HG03575 (cell line): Measurements from ENCODE around the gene ARFRP1.
"Not testable (repeated sequence)": the region's sequence is repeated elsewhere in the genome, so short reads cannot be mapped to it uniquely, and the experiment has no call there.

Experiments used
- ATAC-seq: cut with Tn5 transposase; IDR thresholded peaks from one replicate; pipeline ENCODE4 v1.9.1; 2021; ENCODE audit not compliant: unreplicated experiment, insufficient number of reproducible peaks, low FRiP score; ENCODE audit errors: extremely low read depth

ARFRP1 gene

GRCh38 chr20:63685269-63686026 is 22.3 kb downstream of the ARFRP1 start:
- ATAC-seq, result no peak

DNA sequence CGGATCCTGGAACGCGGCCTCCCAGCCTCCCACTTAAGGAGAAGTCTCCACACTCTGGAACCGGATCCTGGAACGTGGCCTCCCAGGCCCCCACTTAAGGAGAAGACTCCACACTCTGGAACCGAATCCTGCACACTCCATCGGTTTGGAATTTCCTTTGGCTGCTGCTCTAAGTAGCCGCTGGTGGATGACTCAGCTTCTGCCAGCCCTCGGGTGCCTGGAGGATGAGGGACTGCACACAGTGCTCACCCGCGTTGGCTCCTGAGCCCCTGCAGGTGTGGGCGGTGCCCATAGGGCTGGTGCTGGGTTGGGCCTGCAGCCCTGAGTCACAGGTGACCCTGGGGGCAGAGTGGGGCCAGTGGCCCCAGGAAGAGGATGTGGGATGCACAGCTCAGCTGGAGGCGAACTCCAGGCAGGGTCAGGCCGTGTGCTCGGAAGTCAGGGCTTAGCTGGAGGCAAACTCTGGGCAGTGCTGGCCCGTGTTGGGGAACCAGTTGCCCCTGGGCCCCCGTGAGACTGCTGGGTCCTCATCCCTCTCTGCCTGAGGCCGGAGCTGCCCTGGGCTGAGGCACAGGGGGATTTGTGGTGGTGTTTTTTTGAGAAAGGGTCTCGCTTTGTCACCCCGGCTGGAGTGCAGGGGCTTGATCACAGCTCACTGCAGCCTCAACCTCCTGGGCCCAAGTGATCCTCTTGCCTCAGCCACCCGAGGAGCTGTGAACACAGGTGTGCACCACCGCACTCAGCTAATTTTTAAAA is 25.2 kb downstream of the ARFRP1 start:
- no peak for ATAC-seq

GRCh38 chr20:63681609-63682142 is 26.1 kb downstream of the ARFRP1 start:
- no peak for ATAC-seq

DNA sequence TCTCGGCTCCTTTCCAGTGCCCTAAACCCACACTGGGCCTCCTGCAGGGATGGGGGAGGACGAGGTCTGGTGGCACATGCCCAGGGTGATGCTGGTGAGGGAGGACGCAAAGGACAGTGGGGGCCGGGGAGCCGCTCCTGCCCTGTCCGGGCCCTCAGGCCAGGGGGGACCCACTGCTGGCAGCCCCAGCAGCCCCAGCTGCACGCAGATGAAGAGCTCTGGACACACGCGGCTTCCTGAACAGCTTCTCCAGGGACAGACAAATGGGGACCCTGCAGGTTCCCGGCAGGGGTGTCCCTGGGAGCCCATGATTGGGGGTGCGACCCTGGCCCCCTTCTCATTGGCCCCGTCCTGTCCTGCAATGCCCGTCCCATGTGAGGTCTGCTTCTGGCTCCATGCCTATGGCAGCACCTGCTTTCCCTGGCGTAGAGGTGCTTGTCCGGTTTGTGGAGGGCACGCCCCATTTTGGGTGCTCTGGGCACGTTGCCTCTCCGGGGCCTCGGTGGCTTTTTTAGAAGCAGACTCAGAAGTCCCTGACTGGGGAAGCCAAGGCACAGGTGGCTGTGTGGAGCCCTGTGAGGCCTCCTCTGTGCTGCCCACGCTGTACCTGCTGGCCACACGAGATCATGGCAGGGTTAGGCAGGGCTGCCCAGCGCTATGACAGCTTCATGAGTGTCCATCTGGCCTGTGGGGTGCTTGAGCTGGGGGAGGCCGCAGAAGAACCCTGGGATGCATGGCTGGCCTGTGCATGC is 26.7 kb downstream of the ARFRP1 start:
- no peak for ATAC-seq

DNA sequence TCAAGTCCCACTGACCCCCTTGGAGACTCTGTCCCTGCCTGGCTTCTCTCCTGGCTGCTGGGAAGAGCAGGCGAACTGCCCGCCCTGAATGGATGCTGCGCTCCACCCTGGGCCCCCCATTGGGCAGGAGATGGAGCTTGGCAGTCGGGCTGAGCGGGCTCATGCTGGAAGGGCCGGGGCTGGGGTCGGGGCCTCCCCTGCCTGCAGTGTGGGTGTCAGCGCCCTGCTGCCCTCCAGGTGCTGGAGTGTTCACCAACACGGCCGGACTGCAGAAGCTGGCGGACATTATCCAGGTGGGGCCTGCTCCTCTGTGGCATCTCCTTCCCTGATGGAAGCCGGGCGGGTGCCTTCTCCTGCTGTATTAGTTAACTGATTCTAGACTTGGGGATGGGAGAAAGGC is 27.3 kb downstream of the ARFRP1 start:
- ATAC-seq, result no peak

DNA sequence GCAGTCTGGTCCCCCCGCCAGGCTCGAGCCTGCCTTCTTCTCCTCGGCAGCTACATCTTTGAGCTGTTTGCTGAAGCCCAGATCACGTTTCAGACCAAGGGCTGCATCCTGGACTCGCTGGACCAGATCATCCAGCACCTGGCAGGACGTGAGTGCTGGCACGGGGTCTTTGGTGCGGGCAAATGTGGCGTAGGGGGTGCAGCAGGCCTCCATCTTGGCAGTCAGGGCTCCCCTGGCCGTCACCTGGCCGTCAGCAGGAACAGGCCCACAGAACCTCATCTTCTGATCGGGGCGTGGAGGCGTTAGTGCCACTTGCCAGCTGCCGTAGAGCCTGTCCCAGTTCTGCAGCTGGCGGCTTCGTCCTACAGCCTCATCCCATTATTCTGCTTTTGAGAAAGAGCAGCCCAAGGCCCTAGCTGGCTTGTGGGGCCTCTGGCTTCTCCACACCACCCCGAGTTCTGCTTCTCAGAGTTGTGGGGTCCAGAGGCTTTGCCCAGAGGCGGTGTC is 27.9 kb downstream of the ARFRP1 start:
- no peak for ATAC-seq

DNA sequence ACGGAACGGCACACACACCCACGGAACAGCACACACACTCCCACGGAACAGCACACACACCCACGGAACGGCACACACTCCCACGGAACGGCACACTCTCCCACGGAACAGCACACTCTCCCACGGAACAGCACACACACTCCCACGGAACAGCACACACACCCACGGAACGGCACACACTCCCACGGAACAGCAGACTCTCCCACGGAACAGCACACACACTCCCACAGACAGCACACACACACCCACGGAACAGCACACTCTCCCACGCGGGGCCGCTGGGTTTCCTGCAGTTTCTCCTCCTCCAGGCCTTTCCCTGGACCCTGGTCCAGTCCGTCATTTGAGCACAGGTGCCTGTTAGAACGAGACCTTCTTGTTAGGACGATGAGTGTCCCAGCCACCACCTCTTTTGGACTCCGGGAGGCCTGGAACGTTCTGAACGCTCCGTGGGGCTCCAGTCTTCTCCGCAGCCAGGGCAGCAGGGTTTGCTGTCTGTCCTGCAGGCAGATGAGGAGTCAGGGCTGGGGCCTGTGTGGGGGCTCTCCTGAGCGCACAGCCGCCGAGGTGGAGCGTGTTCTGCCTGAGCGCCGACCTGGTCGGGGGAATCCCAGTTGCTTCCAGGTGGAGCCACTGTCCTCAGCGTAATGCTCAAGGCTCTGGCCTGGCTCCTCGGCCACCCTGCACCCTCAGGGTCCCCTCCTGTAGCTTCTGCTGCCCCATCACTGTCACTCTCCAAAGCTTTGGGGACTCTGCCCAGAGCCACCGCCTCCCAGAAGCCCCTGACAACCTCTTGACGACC is 28.9 kb downstream of the ARFRP1 start:
- ATAC-seq, result no peak

DNA sequence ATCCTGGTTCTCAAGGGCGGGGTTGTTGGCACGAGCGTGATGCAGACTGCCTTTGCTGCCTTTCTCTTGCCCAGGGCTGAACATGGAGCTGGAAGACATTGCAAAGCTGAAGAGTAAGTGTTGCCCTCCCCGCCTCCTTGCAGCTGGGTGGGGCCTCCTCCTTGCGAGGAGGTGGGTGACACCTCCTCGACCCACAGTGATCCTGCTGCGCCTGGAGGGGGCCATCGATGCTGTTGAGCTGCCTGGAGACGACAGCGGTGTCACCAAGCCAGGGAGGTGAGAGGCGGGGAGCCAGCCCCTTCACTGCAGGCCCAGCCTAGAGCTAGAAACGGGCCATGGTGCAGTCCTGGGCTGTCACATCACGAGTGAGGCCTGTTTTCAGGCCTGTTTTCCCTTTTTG is 29.7 kb downstream of the ARFRP1 start:
- ATAC-seq, result no peak

DNA sequence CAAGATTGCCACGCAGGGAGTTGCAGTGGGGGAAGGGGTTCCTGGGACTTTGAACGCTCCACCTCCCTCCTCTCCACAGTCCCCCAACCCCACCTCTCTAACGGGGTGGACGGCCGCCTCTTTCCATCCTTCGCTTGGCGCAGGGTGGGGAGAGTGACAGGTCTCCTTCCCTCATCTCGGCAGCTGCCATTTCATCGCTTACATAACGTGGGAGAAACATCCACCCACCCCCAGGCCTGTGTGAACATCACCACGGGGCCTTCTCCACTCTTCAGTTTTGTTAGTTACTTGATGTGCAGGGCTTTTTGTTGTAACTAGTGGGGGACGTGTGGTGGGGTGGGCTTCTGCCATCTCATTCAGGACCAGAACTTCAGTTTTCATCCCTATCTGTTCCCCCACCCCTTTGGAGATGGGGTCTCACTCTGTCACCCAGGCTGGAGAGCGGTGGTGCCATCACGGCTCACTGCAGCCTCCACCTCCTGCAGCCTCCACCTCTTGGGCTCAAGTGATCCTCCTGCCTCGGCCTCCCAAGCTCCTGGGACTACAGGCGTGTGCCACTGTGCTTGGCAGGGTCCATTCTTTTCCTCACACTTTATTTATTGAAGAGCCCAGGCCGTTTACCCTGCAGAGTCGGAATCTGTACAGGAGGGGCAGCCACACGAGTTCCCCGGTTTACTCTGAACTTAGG is 32.0 kb downstream of the ARFRP1 start:
- ATAC-seq, result no peak

GRCh38 chr20:63673951-63674350 is 33.8 kb downstream of the ARFRP1 start:
- ATAC-seq, result no peak

DNA sequence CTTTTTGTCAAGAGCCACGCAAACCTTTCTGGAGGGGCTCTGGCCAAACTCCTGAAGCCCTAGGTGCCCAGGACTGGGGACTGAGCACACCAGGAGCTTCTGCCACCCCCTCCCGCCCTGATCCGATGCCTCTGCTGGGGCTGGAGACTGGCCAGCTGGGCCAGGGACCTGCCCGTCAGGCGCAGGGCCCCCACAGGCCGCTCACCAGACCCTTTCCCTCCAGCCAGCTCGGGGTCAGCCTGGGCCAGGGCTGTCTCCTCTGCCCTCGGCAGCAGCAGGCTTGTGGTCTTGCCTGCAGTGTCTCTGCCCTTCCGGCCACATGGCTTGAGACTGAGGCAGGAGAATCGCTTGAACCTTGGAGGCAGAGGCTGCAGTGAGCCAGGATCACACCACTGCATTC is 35.1 kb downstream of the ARFRP1 start:
- ATAC-seq, result no peak

DNA sequence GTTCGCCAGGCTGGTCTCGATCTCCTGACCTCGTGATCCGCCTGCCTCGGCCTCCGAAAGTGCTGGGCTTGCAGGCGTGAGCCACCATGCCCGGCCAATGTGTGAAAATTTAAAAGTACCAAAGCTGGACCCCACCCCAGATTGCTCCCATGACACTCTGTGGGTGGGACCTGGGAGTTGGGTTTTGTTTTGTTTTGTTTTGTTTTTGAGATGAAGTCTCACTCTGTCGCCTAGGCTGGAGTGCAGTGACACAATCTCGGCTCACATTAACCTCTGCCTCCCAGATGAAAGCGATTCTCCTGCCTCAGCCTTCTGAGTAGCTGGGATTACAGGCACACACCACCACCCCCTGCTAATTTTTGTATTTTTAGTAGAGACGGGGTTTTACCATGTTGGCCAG is 36.1 kb downstream of the ARFRP1 start:
- ATAC-seq, result not testable (repeated sequence)

GRCh38 chr20:63668351-63668750 is 39.4 kb downstream of the ARFRP1 start:
- no peak for ATAC-seq

- ATAC-seq, result no peak
Observed at GRCh38 chr20:63667858-63668257, 39.9 kb downstream of the ARFRP1 start.

DNA sequence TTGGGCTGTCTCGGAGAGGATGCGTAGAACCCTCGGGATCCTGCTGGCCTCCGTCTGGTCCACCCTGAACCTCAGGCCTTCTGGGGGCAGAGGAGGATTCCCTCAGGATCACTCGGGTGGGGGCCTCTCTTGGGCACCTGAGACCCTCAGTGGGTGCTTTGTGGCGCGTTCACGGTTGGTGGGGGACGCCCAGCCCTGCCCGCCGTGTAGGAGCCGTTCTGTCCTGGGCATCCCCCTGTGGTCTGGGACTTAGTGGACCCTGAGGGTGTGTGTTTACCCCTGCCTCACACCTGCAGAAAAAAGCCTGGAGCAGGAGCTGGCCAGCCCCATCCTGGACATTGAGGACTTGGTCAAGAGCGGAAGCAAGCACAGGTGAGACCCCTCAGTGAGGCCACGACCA is 42.1 kb downstream of the ARFRP1 start:
- ATAC-seq, result no peak

- no peak for ATAC-seq
Observed at GRCh38 chr20:63664861-63665594, 42.7 kb downstream of the ARFRP1 start.

DNA sequence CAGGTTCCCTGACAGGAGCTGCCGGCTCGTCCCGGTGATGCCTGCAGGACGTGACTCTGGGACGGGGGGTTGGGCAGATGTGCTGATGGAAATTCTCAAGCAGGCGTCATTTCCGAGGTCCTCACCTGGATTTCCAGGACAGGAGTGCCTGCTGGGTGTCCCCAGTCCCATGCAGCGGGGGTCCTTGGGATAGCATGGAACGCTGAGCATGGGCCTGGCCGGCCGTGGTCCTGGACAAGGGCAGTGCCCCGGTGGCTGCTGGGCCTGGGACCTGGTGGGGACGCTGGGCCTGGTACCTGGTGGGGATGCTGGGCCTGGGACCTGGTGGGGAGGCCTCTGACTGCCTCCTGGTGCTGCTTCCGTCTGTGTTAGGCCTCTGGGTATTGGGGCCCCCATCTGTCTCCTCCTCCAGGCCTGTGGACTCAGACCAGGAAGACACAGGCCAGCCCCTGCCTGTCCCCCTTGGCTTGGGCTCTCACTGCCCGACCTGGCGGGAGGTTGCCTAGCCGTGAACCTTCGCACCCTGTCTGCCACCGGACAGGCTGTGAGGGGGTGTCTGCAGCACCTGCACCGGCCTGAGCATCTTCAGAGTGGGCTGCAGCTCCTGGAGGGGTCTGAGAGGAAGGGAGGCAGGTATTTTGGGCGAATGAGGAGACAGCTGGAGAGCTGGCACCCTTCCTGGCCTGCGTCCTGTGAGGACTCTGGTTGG is 43.5 kb downstream of the ARFRP1 start:
- ATAC-seq, result no peak
